GM19467 (cell line): ENCODE measurements around the gene WHRN.

Experiments used
- ATAC-seq: cut with Tn5 transposase; IDR thresholded peaks from one replicate; pipeline ENCODE4 v1.9.1; 2021; ENCODE audit warnings: mild to moderate bottlenecking, moderate library complexity; ENCODE audit not compliant: unreplicated experiment

WHRN gene

DNA sequence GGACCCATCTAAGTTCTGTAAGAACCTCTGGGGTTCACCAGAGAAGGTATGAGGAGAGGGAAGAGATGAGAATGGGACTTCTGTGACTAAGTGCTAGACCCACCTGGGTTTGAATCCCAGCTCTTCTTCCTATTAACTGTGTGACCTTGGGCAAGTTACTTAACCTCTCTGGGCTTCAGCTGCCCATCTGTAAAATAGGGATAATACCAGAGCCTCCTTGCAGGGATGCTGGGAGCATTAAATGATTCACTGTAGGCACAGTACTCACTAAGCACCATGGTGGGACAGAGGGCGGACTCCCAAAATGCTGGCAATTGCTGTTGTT lies 53.6 kb downstream of the WHRN start:
- ATAC-seq = no peak

DNA sequence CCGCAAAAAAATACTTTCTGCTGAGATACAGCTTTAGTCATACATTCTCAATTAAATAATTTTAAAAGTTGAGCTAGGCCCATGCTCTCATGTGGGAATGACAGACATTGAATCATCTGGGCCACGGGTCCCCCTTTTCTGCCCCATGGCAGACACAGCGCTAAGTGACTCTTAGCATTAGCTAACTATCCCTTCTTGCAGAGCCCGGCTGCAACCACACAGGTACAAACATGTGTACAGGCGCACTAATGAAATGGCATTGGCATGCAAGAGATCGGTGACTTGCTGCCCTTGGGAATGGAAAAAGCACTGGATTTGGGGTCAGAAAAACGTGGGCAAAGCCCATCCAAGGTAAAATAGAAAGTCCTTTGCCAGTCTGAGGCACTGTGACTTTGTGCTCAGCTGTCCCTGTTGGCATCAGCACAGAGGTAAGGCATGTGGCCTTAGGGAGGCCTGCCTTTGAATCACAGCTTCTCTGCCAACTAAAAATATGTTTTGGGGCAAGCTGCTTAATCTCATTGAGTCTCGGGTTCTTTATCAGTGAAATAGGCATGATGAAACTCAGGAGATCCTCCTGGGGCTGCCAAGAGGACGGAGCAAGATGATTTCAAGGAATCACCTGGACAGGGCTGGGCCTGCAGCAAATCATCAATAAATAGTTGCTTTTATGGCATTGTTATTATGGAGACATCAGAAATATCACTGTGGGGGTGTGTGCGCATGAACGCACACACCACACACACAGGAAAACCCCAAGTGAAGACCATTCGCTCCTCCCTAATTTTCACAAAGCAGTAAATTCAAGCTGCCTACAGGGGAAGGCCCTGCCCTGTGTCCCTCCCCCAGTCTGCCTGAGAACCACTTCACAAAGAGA lies 54.2 kb downstream of the WHRN start:
- ATAC-seq = no peak

GRCh38 chr9:114450181-114450580 lies 55.1 kb downstream of the WHRN start:
- no peak for ATAC-seq

DNA sequence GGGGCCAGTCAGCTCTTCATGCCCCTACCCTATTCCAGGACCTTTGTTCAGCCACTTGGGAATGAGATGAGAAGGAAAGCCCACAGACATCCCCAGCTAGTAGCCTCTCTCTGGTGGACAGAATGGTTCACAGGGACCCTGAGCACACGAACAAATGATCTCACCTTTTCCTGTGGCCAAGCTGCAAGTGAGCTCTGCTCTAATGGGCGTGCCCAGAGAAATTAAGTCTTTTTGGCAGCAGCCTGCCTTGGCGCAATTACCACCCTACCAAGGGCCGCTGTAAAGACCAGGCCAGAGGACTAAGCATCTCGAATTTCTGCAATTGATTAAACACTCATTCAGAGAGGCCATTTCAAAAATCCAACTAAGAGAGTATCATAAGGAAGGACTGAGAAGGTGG lies 56.0 kb downstream of the WHRN start:
- ATAC-seq = no peak

GRCh38 chr9:114448706-114449105 lies 56.6 kb downstream of the WHRN start:
- ATAC-seq = no peak

DNA sequence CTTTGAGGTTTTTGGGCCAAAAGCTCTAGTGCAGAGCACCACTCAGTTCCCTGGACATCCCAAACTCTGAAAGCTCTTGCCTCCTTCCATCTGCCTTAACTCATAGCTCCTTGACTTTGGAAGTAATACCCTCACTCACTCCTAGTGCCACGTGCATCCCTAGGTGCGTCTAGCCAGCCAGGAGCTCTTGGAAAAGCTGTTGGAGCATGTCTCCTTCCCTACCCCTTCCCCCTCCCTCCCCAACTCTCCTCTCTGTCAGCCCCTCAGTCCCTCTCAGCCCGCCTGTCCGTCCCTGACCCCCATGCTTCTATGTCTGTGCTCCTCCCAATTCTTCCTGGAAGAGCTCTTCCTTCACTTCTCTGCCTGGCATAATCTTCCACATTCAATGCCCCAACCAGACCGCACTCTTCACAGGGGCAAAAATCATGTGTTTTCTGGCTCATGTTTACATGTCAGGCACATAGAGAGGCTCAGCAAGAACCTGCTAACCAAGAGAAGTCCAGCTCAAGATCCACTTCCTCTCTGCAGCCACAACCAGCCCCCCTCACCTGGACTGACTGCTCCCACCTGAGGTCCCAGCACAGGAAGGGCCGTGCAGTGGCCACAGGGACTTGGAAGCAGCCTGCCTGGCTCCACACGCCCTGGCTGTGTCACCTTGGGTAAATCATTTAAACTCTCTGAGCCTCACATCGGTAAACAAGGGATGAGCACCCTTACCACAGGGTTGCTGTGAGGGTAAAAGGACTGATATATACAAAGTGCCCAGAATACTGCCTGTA lies 58.4 kb downstream of the WHRN start:
- ATAC-seq = no peak

DNA sequence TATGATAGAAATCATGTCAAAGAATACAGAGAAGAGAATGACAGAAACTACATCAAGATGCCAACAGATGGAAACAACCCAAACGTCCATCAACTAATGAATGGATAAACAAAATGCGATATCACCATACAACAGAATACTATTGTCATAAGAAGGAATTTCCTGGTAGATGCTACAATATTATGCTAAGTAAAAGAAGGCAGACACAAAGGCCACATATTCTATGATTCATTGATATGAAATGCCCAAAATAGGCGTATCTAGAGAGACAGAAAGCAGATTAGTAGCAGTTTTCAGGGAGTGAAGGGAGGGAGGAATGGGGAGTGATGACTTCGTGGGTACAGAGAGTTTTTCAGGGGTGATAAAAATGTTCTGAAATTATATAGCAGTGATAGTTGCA lies 59.2 kb downstream of the WHRN start:
- no peak for ATAC-seq

GRCh38 chr9:114445616-114446015 lies 59.7 kb downstream of the WHRN start:
- no peak for ATAC-seq

DNA sequence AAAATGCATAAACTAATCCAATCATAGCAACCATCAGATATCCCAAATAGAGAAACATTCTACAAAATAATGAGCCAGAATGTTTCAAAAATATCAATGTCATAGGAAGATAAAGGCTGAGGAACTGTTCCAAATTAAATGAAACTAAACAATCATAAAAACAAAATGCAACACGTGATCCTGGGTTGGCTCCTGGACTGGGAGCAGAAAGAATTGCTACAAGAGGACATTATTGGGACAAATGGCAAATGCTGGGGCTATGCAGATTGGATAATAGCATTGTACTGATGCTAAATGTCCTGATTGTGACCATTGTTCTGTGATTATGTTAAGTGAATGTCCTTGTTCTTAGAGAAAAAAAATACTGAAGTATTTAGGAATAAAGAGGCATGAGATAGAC lies 63.3 kb downstream of the WHRN start:
- ATAC-seq = no peak

DNA sequence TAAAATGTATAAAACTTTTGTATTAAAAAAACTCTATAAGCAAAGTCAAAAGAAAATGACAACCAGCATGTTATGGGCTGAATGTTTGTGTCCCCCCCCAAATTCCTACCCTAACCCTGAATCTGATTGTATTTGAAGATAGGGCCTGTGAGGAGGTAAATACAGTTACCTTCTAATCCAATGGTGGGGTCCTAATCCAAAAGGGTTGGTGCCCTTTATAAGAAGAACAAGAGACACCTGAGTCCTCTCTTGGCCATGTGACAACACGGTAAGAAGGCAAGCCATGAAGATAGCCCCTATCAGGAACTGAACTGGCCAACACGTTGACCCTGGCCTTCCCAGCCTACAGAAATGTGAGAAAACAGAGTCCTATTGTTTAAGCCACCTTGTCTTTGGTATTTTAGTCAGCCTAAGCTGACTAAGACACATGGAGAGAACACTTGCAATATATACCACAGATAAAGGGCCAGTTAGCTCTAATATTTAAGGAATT lies 67.8 kb downstream of the WHRN start:
- ATAC-seq = no peak

- no peak for ATAC-seq
Observed at GRCh38 chr9:114434878-114435311, 70.4 kb downstream of the WHRN start.

GRCh38 chr9:114433720-114434255 lies 71.5 kb downstream of the WHRN start:
- no peak for ATAC-seq

GRCh38 chr9:114433086-114433485 lies 72.2 kb downstream of the WHRN start:
- ATAC-seq = no peak

DNA sequence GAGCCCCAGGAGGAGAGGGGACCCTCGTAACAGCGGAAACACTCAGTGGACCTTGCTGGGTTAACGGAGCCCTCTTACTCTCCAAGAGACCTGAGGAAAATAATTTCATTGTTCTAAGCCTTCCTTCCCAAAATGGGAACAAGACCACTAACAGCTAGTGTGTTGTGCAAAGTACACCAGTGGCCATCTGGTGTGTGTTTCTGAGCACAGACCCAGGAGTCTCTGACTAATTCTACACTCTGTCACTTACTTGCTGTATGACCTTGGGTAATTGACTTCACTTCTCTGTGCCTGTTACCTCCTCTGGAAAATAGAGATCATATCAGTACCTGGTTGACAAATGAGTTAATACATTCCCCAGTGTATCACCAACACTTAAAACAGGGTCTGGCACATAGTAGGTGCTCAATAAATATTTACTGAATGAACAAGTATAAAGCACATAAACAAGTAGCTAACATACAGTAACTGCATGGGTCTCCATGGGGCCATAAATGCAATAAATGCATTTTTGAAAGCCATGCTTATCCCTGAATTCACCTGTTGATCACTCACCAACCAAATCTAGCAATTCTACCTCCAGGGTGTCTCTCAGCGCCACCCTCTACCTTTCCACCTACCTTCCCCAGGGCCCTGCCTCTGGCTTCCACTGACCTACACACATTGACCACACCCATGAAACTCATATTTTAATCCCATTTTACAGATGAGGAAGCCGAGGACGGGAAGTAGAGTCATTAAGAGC lies 72.8 kb downstream of the WHRN start:
- no peak for ATAC-seq

- no peak for ATAC-seq
Observed at GRCh38 chr9:114431770-114432169, 73.5 kb downstream of the WHRN start.

DNA sequence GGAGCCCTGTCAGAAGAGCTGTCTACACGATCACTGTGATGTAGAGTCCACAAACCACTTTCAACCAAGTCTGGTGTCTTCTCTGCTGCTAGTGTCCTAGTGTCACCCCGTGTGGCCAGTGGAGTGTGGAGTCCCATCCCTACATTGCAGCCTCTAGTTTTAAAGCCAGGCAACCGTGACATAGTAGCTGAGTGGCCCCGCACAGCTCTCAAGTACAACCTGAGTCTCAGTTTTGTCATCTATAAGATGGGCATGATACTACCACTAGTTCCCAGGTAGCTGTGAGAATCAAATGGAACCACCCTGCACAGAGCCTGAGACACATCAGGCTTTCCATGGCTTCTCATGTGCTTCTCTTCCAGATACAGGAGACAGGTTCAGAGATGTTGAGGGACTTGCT lies 74.3 kb downstream of the WHRN start:
- ATAC-seq = no peak

GRCh38 chr9:114430457-114430856 lies 74.8 kb downstream of the WHRN start:
- ATAC-seq = no peak

DNA sequence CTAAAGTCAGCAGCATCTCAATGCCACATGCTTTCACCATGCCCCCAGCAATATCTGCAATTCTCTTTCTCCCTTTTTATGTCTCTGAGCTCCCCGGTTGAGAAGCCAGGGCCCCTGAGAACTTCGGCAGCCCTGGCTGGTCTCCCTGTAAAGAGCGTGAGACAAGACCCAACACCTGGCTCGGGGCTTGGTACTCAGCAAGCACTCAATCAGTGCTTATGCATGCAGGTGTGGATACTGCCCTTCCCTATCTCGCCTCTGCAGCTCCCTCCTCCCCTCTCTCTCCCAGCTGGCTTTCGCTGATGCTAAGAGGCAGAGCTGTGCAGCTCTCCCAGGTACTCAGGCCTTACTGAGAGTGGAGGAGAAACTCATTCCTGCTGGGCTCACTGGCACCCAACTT lies 75.8 kb downstream of the WHRN start:
- ATAC-seq = no peak

- ATAC-seq = no peak
Observed at GRCh38 chr9:114428466-114428865, 76.8 kb downstream of the WHRN start.

DNA sequence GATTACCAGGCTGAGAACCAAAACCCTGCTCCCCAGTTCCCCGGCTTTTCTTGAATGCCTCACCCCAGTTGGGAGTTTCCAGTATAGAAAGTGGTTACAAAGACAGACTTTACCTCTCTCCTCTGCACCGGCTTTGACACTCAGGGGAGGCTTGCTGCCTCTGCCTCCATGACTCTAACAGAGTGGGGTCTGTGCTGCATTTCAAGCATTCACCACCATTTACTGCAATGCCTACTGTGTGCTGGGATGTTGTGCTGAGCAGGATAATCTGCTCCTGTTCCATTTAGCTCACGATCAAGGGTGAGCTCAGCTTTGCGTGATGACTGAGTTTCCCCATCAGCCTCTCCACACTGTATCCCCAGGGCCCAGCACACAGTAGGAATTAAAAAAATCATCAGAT lies 77.6 kb downstream of the WHRN start:
- ATAC-seq = no peak
